Kidney (tissue), 14 donors: ENCODE measurements around the gene CASTOR1. TPM values are rescaled to one million over a fixed set of nuclear protein-coding genes. Genes with fewer than 3 reads are reported as not detected.

ENCODE experiments used
- DNase-seq, 5 donors: peaks; one replicate each; pipeline ENCODE4 v3.0.0-alpha.2; 2013 to 2020
- FAIRE-seq: peaks from 2 replicates; lab custom pipeline; 2012; peaks lifted over from hg19 to GRCh38; lab: Jason Lieb, UNC
- H3K27ac ChIP-seq, 2 donors: one replicate each; pipeline ENCODE4 v1.7.0; 2013; ENCODE audit warnings: low read depth in 2 of 2, low read length in 2 of 2, inconsistent platforms in 1 of 2
- H3K27me3 ChIP-seq: one replicate; pipeline ENCODE4 v1.7.1; 2013; ENCODE audit warnings: low read length, inconsistent platforms; ENCODE audit not compliant: control insufficient read depth, insufficient read depth
- H3K36me3 ChIP-seq, 3 donors: one replicate each; pipeline versions ENCODE4 v1.7.0 to v1.7.1; 2013; ENCODE audit warnings: low read length in 3 of 3, control low read depth in 1 of 3, inconsistent platforms in 1 of 3; ENCODE audit not compliant: insufficient read depth in 3 of 3, control insufficient read depth in 2 of 3
- H3K4me1 ChIP-seq, 3 donors: one replicate each; pipeline versions ENCODE4 v1.7.0 to v1.7.1; 2013; ENCODE audit warnings: low read length in 3 of 3, inconsistent platforms in 1 of 3, low read depth in 1 of 3; ENCODE audit not compliant: control insufficient read depth in 2 of 3, insufficient read depth in 2 of 3
- H3K4me3 ChIP-seq, 3 donors: one replicate each; pipeline versions ENCODE4 v1.7.0 to v1.8.1; 2013; ENCODE audit warnings: low read length in 3 of 3, control low read depth in 1 of 3, inconsistent platforms in 1 of 3
- H3K9ac ChIP-seq, 3 donors: one replicate each; pipeline versions ENCODE4 v1.7.0 to v1.7.1; 2013; ENCODE audit warnings: low read length in 3 of 3, control low read depth in 1 of 3, inconsistent platforms in 1 of 3
- H3K9me3 ChIP-seq, 3 donors: one replicate each; pipeline versions ENCODE4 v1.7.0 to v1.7.1; 2013; ENCODE audit warnings: low read length in 3 of 3, control low read depth in 1 of 3, inconsistent platforms in 1 of 3; ENCODE audit not compliant: control insufficient read depth in 2 of 3, insufficient read depth in 1 of 3
- CTCF ChIP-seq: IDR thresholded peaks from 3 replicates; pipeline ENCODE4 v1.5.1; 2012; ENCODE audit warnings: mild to moderate bottlenecking, moderate library complexity, borderline replicate concordance; ENCODE audit not compliant: insufficient read depth; ENCODE audit errors: extremely low read depth
- intact Hi-C: fragments of 100-400 bp; cut with DNase I; formaldehyde crosslinking; loops from one replicate; pipeline ENCODE4 v1.11.1; 2022
- polyA plus RNA-seq: library from polyadenylated mRNA; stranded (reverse); fragments of 350-450 nt; fragmentation: Illumina TruSeq; extraction: RNeasy Lipid Tissue Mini Kit (QIAGEN cat#74804); gene quantifications from one replicate; pipeline ENCODE4 v1.2.3, GENCODE V29; 2014; ENCODE audit warnings: low read depth, low replicate concordance; ENCODE audit not compliant: insufficient read depth
- total RNA-seq: library from RNA; stranded (reverse); fragmentation: NEBNext Ultra II Directional; extraction: Animal tissue kit (Norgen Biotek cat#: 25700); gene quantifications from one replicate; pipeline ENCODE4 v1.2.1, GENCODE V29; 2021
- donor health status: control.
- donor health status: control.
- donor health status: control.
- donor health status: control.
- donor health status: control.
- donor health status: DM: yes; HTN: yes; CAD: no.
- donor health status: Normal renal cell carcinoma (clear cell type).

Gene CASTOR1
- total and polyA plus RNA-seq, 2 donors from 2014 or later = 16.5 to 71.7 TPM

- H3K27ac ChIP-seq = peak overlapping the region; percentile 29 to 39
- intact Hi-C loops = no loop called here
- no peak for TF ChIP-seq CTCF
- H3K36me3 ChIP-seq = peaks cover 0 to 44% (median 33%) of the 10 kb centered on the region in 3 donors
- FAIRE-seq = no peak
- DNase-seq = no peak
- peaks cover 0 to 56% (median 49%) of the 10 kb centered on the region in 3 donors for H3K4me1 ChIP-seq
- H3K4me3 ChIP-seq = no peak overlapping the region
- no peaks in the 10 kb centered on the region for H3K9me3 ChIP-seq
- no peak overlapping the region for H3K9ac ChIP-seq
- H3K27me3 ChIP-seq = no peaks in the 10 kb centered on the region
These were observed 12.9 kb upstream of the CASTOR1 start for GRCh38 chr22:30301995-30302809.

GRCh38 chr22:30299322-30299721 lies 10.0 kb upstream of the CASTOR1 start:
- no peak overlapping the region for H3K27ac ChIP-seq
- intact Hi-C loops = no loop called here
- no peak for DNase-seq
- FAIRE-seq = no peak
- H3K9me3 ChIP-seq = no peaks in the 10 kb centered on the region
- no peak for TF ChIP-seq CTCF
- no peaks in the 10 kb centered on the region for H3K27me3 ChIP-seq
- H3K9ac ChIP-seq = no peak overlapping the region
- peaks cover 0 to 70% (median 37%) of the 10 kb centered on the region in 3 donors for H3K36me3 ChIP-seq
- no peak overlapping the region for H3K4me3 ChIP-seq
- peaks cover 0 to 28% (median 21%) of the 10 kb centered on the region in 3 donors for H3K4me1 ChIP-seq

GRCh38 chr22:30297991-30298701 lies 8.8 kb upstream of the CASTOR1 start:
- Histone ChIP-seq H3K27me3 (no peaks in the 10 kb centered on the region), H3K9me3 (no peaks in the 10 kb centered on the region), H3K4me3 (no peak overlapping the region), H3K4me1 (peaks cover 0 to 16% (median 9%) of the 10 kb centered on the region in 3 donors), H3K36me3 (peaks cover 0 to 72% (median 32%) of the 10 kb centered on the region in 3 donors), H3K9ac (no peak overlapping the region), H3K27ac (no peak overlapping the region)
- TF ChIP-seq CTCF = no peak
- intact Hi-C loops = no loop called here
- no peak for DNase-seq
- FAIRE-seq = no peak
